ENCODE data around the gene RO60. TPM values are rescaled to one million over a fixed set of nuclear protein-coding genes. Genes with fewer than 3 reads are reported as not detected.
"Not testable (repeated sequence)": the region's sequence is repeated elsewhere in the genome, so short reads cannot be mapped to it uniquely, and the experiment has no call there.

Gene RO60
- total RNA-seq, 1 experiment from 2014 or later: 37.9 TPM

- POLR2A ChIA-PET (ENCODE audit: unreplicated experiment): no interaction called here
- ATAC-seq (no peak), DNase-seq (no peak)
- Histone ChIP-seq H3K4me1 (ENCODE audit: insufficient read depth, low read length) (no peaks in the 10 kb centered on the region), H3K27ac (ENCODE audit: low read length) (no peak overlapping the region), H3F3A (ENCODE audit: low read length, unreplicated experiment) (no peaks in the 10 kb centered on the region), H2AFZ (ENCODE audit: low read length) (no peak overlapping the region), H3K27me3 (ENCODE audit: low read length) (no peaks in the 10 kb centered on the region), H3K9me2 (replicated peaks; ENCODE audit: low read length) (no peaks in the 10 kb centered on the region), H4K20me1 (ENCODE audit: low read length) (no peaks in the 10 kb centered on the region), H3K36me3 (ENCODE audit: low read depth, low read length) (peaks cover 10% of the 10 kb centered on the region; the same call in 1 of the 2 replicates), H3K4me2 (ENCODE audit: low read length) (no peak overlapping the region), H3K4me3 (ENCODE audit: low read length) (no peak overlapping the region), H3K9ac (ENCODE audit: low read length) (no peak overlapping the region), H3K79me2 (ENCODE audit: low read length) (peaks cover 35% of the 10 kb centered on the region), H3K9me3 (ENCODE audit: low read length) (no peaks in the 10 kb centered on the region)
- BruUV-seq (replicated peaks): no TSS peak
- TF ChIP-seq CTCF (conservative IDR thresholded peaks at IDR 0.05; ENCODE audit: low read depth, low read length): no peak
- TF ChIP-seq EZH2phosphoT487 (IDR thresholded peaks at IDR 0.05; ENCODE audit: borderline replicate concordance, low read length): no peak
- CTCF ChIA-PET: interaction anchor here (0.6 kb wide), 1 partner anchor 11 kb away, joined by 5 read pairs; no protein-coding TSS in a partner anchor
- intact Hi-C loops (cut with micrococcal nuclease): loop anchor here (5.0 to 10.0 kb wide), 2 partner anchors 415 to 553 kb away; no protein-coding TSS in a partner anchor
Measured at GRCh38 chr1:193030280-193030679, 29.1 kb upstream of the RO60 start.

- Histone ChIP-seq H3K9ac (ENCODE audit: low read length) (no peak overlapping the region), H3K9me3 (ENCODE audit: low read length) (no peaks in the 10 kb centered on the region), H3K36me3 (ENCODE audit: low read depth, low read length) (peaks cover 7% of the 10 kb centered on the region; the same call in 1 of the 2 replicates), H3K4me2 (ENCODE audit: low read length) (no peak overlapping the region), H2AFZ (ENCODE audit: low read length) (no peak overlapping the region), H3K27me3 (ENCODE audit: low read length) (no peaks in the 10 kb centered on the region), H4K20me1 (ENCODE audit: low read length) (no peaks in the 10 kb centered on the region), H3K4me3 (ENCODE audit: low read length) (no peak overlapping the region), H3F3A (ENCODE audit: low read length, unreplicated experiment) (no peaks in the 10 kb centered on the region), H3K9me2 (replicated peaks; ENCODE audit: low read length) (no peaks in the 10 kb centered on the region), H3K4me1 (ENCODE audit: insufficient read depth, low read length) (no peaks in the 10 kb centered on the region), H3K79me2 (ENCODE audit: low read length) (peaks cover 47% of the 10 kb centered on the region), H3K27ac (ENCODE audit: low read length) (no peak overlapping the region)
- TF ChIP-seq EZH2phosphoT487 (IDR thresholded peaks at IDR 0.05; ENCODE audit: borderline replicate concordance, low read length): no peak
- TF ChIP-seq CTCF (conservative IDR thresholded peaks at IDR 0.05; ENCODE audit: low read depth, low read length): peak; percentile 56
- no peak for TF ChIP-seq EZH2 (IDR thresholded peaks at IDR 0.05; ENCODE audit: low read length, unreplicated experiment)
- ChIA-PET POLR2A (ENCODE audit: unreplicated experiment) (no interaction called here), CTCF (no interaction called here)
- ATAC-seq (peak; percentile 22; the same call in 1 of the 2 replicates), DNase-seq (peak; percentile 20)
- no TSS peak for BruUV-seq (replicated peaks)
- intact Hi-C loops (cut with micrococcal nuclease): loop anchor here (5.0 to 10.0 kb wide), 2 partner anchors 417 to 554 kb away; no protein-coding TSS in a partner anchor
Measured at GRCh38 chr1:193031431-193031830, 28.0 kb upstream of the RO60 start.

GRCh38 chr1:193032643-193033427 is 26.6 kb upstream of the RO60 start:
- BruUV-seq (replicated peaks); H3K9me2 ChIP-seq (replicated peaks; ENCODE audit: low read length); H4K20me1 ChIP-seq (ENCODE audit: low read length); H3K4me3 ChIP-seq (ENCODE audit: low read length); H3K9ac ChIP-seq (ENCODE audit: low read length); H3K9me3 ChIP-seq (ENCODE audit: low read length); H3K4me2 ChIP-seq (ENCODE audit: low read length); POLR2A ChIA-PET (ENCODE audit: unreplicated experiment); H3K27ac ChIP-seq (ENCODE audit: low read length); DNase-seq; H3F3A ChIP-seq (ENCODE audit: low read length, unreplicated experiment); H2AFZ ChIP-seq (ENCODE audit: low read length); H3K27me3 ChIP-seq (ENCODE audit: low read length); ATAC-seq; H3K4me1 ChIP-seq (ENCODE audit: insufficient read depth, low read length); H3K36me3 ChIP-seq (ENCODE audit: low read depth, low read length): not testable (repeated sequence)
- H3K79me2 ChIP-seq (ENCODE audit: low read length): peaks cover 61% of the 10 kb centered on the region
- CTCF ChIA-PET: interaction anchor here (0.7 kb wide), 1 partner anchor 110 kb away, joined by 4 read pairs; no protein-coding TSS in a partner anchor
- intact Hi-C loops (cut with micrococcal nuclease): loop anchor here (5.0 to 10.0 kb wide), 2 partner anchors 418 to 556 kb away; no protein-coding TSS in a partner anchor
